Thyroid gland (tissue), 4 donors: ENCODE results near the gene PHPT1.

Source experiments
- CTCF ChIP-seq, 6 experiments: fragments of 200-600 bp in 3 of 6; fragments of 450-650 bp in 3 of 6; sonication (generic) in 3 of 6; IDR thresholded peaks; one replicate each; pipeline ENCODE4 v1.5.1; 2016 to 2019; ENCODE audit warnings: antibody characterized with exemption in 6 of 6, mild to moderate bottlenecking in 2 of 6, inconsistent platforms in 1 of 6, moderate library complexity in 1 of 6
- POLR2A ChIP-seq, 2 donors: fragments of 450-650 bp; IDR thresholded peaks; one replicate each; pipeline ENCODE4 v1.6.1; 2017; ENCODE audit warnings: antibody characterized with exemption in 2 of 2, mild to moderate bottlenecking in 2 of 2, moderate library complexity in 1 of 2

GRCh38 chr9:136857581-136858412 is 8.6 kb downstream of the PHPT1 start:
- TF ChIP-seq POLR2A (IDR thresholded peaks at IDR 0.05) (no peak), CTCF (IDR thresholded peaks at IDR 0.05) (no peak)
